ENCODE results near the gene KIF4A. TPM values are rescaled to one million over a fixed set of nuclear protein-coding genes. Genes with fewer than 3 reads are reported as not detected.

The KIF4A gene
- total and polyA plus RNA-seq, 2 of the 13 experiments (the other 11 are each of a cell fraction or from before 2014, with no cell fraction given) = 9.4 to 28.2 TPM

- no peak for TF ChIP-seq MLX (CRISPR knock-in tag; IDR thresholded peaks at IDR 0.05)
- no peak for TF ChIP-seq STAT6 (CRISPR knock-in tag; IDR thresholded peaks at IDR 0.05; ENCODE audit: borderline replicate concordance)
- TF ChIP-seq NR0B2 (CRISPR knock-in tag; IDR thresholded peaks at IDR 0.05) = no peak
- TF ChIP-seq SP1 (IDR thresholded peaks at IDR 0.05) = no peak
- TF ChIP-seq SP1 (CRISPR knock-in tag; IDR thresholded peaks at IDR 0.05) = peak; percentile 38; the same call in 1 of the 2 replicates
- TF ChIP-seq ZNF574 (CRISPR knock-in tag; IDR thresholded peaks at IDR 0.05) = no peak
- TF ChIP-seq ETV5 (CRISPR knock-in tag; IDR thresholded peaks at IDR 0.05; ENCODE audit: borderline replicate concordance) = 0 out of 2 replicates have a peak, but pooled peaks have one; percentile 41
- TF ChIP-seq BORCS8-MEF2B (CRISPR knock-in tag; IDR thresholded peaks at IDR 0.05) = peak; percentile 81; the same call in 1 of the 2 replicates
- TF ChIP-seq ZNF430 (CRISPR knock-in tag; IDR thresholded peaks at IDR 0.05) = no peak
- TF ChIP-seq SP4 (CRISPR knock-in tag; IDR thresholded peaks at IDR 0.05) = peak; percentile 66
- no peak for TF ChIP-seq FOXK2 (IDR thresholded peaks at IDR 0.05)
- no peak for TF ChIP-seq MXD3 (CRISPR knock-in tag; IDR thresholded peaks at IDR 0.05)
- TF ChIP-seq TSC22D2 (CRISPR knock-in tag; IDR thresholded peaks at IDR 0.05; ENCODE audit: borderline replicate concordance) = no peak
- no peak for TF ChIP-seq ZNF614 (CRISPR knock-in tag; IDR thresholded peaks at IDR 0.05; ENCODE audit: borderline replicate concordance)
- no peak for TF ChIP-seq ZSCAN5A (CRISPR knock-in tag; IDR thresholded peaks at IDR 0.05; ENCODE audit: borderline replicate concordance)
- TF ChIP-seq MXD4 (CRISPR knock-in tag; IDR thresholded peaks at IDR 0.05) = 0 out of 2 replicates have a peak, but pooled peaks have one; percentile 32
- no peak for TF ChIP-seq ZFP82 (CRISPR knock-in tag; IDR thresholded peaks at IDR 0.05; ENCODE audit: borderline replicate concordance)
- TF ChIP-seq TCF12 (IDR thresholded peaks at IDR 0.05) = no peak
- TF ChIP-seq TCF12 (CRISPR knock-in tag; IDR thresholded peaks at IDR 0.05) = no peak
Observed at GRCh38 chrX:70289793-70290770, at the start of gene KIF4A, which contains the start of gene PDZD11 (continued).

Measured in HepG2 (cell line).